NCI-H2196 treated with DMSO at 0.1 percent for 48 hours (cell line): ENCODE measurements around the gene ROBO1.
"Not testable (repeated sequence)": the region's sequence is repeated elsewhere in the genome, so short reads cannot be mapped to it uniquely, and the experiment has no call there.

Source experiments
- DNase-seq: peaks from one replicate; lab custom pipeline; 2025; ENCODE audit not compliant: unreplicated experiment; lab: John Stamatoyannopoulos, UW

Gene ROBO1

GRCh38 chr3:78889348-78889747 is 878.5 kb downstream of the ROBO1 start:
- DNase-seq = no peak

GRCh38 chr3:78888635-78889034 is 879.2 kb downstream of the ROBO1 start:
- DNase-seq = no peak

GRCh38 chr3:78887547-78888011 is 880.2 kb downstream of the ROBO1 start:
- DNase-seq = no peak

GRCh38 chr3:78887029-78887428 is 880.8 kb downstream of the ROBO1 start:
- DNase-seq = no peak

- DNase-seq = not testable (repeated sequence)
Measured at GRCh38 chr3:78884567-78884966, 883.2 kb downstream of the ROBO1 start.

- DNase-seq = no peak
Measured at GRCh38 chr3:78882251-78882650, 885.5 kb downstream of the ROBO1 start.

GRCh38 chr3:78881501-78881900 is 886.3 kb downstream of the ROBO1 start:
- DNase-seq = no peak

- no peak for DNase-seq
Measured at GRCh38 chr3:78880603-78881461, 887.0 kb downstream of the ROBO1 start.

GRCh38 chr3:78879295-78879860 is 888.4 kb downstream of the ROBO1 start:
- DNase-seq = no peak

GRCh38 chr3:78878789-78879188 is 889.0 kb downstream of the ROBO1 start:
- DNase-seq = no peak

- DNase-seq = no peak
Measured at GRCh38 chr3:78878011-78878410, 889.8 kb downstream of the ROBO1 start.

- DNase-seq = no peak
Measured at GRCh38 chr3:78875851-78876250, 891.9 kb downstream of the ROBO1 start.

GRCh38 chr3:78875436-78875835 is 892.4 kb downstream of the ROBO1 start:
- no peak for DNase-seq

GRCh38 chr3:78873641-78874040 is 894.2 kb downstream of the ROBO1 start:
- DNase-seq = no peak

- no peak for DNase-seq
Measured at GRCh38 chr3:78872195-78872594, 895.6 kb downstream of the ROBO1 start.

GRCh38 chr3:78871048-78871447 is 896.8 kb downstream of the ROBO1 start:
- no peak for DNase-seq

GRCh38 chr3:78870484-78870883 is 897.3 kb downstream of the ROBO1 start:
- no peak for DNase-seq

GRCh38 chr3:78868570-78868969 is 899.2 kb downstream of the ROBO1 start:
- no peak for DNase-seq

GRCh38 chr3:78867409-78868372 is 900.1 kb downstream of the ROBO1 start:
- DNase-seq = no peak

- DNase-seq = no peak
Measured at GRCh38 chr3:78863306-78864203, 904.2 kb downstream of the ROBO1 start.
